GM18505 (cell line): ENCODE results near the gene INKA1.
A peak's percentile ranks its signal among the peaks of the same experiment; 100 is the strongest.
"Not testable (repeated sequence)": the region's sequence is repeated elsewhere in the genome, so short reads cannot be mapped to it uniquely, and the experiment has no call there.

Experiments
- ATAC-seq: cut with Tn5 transposase; IDR thresholded peaks from one replicate; pipeline ENCODE4 v1.9.1; 2021; ENCODE audit not compliant: unreplicated experiment
- POLR2A ChIP-seq: IDR thresholded peaks from 4 replicates; pipeline ENCODE4 v1.6.1; 2011; ENCODE audit warnings: borderline replicate concordance; ENCODE audit not compliant: insufficient read depth, insufficient read length; ENCODE audit errors: extremely low read depth

Gene INKA1

DNA sequence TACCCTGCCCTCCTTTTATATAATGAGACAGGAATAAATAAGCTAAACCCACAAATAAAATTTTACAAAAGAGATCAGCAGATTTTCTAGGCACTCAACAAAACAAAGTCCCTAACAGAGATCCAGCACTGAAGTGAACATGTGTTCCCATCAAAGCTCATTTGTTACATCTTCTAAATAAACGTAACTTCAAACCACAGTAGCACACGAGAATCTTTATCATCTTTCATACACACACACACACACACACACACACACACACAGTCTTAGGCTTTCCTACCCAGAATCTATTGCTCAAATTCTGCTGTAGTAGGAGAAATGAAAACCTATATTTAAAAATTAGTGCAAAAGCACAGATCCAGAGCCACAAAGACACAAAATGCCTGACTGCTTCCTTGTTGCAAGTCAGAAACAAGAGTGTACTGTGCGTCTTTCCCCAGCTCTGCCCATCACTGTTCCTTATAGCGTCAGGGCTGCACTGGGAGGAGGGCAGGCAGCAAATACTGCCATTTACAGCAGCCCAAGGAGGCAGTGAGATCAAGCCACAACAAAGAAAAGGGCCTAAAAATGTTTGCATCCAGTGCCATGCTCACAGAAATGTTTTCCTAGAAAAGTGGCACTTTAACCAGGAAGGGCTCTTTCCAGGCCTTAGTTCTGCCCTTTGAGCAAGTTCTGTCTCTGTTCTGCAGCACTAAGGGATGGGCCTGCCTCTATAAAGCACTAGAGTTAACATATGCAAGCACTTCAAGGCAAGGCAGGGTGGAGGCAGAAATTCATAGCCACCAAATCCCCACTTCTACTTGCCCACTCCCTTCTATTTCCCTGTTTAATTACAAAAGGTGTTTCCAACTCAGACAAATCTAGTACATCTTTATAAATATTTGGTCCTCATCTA lies 22.7 kb upstream of the INKA1 start:
- ATAC-seq: no peak
- no peak for TF ChIP-seq POLR2A

DNA sequence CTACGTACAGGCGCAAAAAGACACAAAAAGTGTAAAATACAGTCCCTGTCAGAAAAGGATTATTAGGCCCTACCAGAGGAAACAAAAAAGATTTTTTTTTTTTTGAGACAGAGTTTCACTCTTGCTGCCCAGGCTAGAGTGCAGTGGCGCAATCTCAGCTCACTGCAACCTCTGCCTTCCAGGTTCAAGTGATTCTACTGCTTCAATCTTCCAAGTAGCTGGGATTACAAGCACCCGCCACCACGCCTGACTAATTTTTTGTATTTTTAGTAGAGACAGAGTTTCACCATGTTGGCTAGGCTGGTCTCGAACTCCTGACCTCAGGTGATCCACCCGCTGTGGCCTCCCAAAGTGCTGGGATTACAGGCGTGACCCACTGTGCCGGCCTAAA lies 22.1 kb upstream of the INKA1 start:
- ATAC-seq: not testable (repeated sequence)

DNA sequence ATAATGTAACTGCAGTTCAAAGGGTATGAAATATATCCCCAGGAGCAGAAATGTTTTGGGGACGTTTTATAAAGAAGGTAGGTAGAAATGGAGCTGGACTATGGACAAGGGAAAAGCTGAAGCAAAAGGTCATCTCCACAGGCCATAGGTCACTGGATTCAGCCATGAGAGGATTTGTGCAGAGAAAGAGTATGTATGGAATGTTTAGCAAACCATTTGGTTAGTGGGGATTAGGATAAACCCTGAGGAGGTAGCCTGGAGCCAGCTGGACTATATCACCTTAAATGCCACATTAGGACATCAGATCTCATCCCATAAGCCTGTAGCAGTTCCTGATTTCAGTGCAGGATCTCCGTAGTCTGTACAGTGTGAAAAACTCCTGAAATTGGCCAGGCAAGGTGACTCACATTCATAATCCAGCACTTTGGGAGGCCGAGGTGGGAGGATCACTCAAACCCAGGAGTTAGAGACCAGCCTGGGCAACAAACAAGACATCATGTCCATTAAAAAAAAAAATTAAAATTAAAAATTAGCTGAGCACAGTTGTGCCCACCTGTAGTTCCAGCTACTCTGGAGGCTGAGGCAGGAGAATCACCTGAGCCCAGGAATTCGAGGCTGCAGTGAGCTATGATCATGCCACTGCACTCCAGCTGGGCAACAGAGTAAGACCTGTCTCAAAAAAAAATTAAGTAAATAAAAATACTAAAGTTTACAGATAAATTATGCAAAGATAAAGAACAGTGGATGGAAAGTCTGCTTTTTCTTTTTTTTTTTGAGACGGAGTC lies 21.5 kb upstream of the INKA1 start:
- no peak for ATAC-seq

DNA sequence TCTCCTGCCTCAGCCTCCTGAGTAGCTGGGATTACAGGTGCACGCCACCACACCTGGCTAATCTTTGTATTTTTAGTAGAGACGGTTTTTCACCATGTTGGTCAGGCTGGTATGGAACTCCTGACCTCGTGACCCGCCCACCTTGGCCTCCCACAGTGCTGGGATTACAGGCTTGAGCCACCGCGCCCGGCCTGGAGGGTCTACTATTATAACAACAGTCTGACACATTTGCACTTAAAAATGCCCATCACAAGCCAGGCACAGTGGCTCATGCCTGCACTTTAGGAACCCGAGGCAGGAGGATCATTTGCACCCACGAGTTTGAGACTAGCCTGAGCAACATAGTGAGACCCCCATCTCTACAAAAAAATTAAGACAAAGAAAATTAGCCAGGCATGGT lies 20.8 kb upstream of the INKA1 start:
- ATAC-seq: not testable (repeated sequence)

More for the DNA sequence above, 21.5 kb upstream of the INKA1 start:
- TF ChIP-seq POLR2A: no peak

DNA sequence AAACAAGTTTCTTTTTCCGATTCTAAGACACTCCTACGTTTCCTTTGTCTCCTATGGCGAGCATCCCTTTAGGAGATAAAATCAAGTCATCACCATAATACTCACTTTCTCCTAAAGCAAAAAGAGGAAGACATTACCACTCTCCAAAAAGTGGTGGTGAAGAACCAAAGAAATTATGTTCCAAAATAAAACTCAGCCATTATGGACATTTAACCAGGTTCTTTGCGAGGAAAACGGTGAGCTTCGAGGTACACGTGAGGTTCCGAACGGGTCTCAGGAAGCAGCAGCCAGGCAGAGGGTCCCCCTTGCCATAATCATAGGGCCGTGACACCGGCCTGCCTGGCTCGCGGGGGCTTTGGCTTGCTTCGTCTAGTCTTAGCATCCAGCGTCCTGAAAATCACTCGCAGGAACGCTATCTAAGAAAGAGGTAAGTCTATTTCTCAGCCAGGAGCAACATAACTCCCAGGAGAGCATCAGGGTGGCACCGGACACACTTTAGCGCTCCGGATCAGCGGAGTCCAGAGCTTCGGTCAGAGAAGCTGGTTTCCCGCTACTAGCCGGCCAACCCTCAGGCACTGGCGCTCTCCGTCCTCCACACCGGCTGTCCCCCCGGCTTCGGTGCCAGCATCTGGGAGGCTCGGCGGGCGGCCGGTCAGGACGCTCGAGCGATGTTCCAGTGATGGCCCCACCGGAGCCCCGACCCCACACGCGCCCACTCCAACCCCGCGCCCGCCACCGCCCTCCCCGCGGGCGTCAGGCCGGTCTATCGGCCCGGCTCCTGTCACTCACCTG lies 17.3 kb upstream of the INKA1 start:
- peak; percentile 50 for ATAC-seq
- TF ChIP-seq POLR2A: no peak

DNA sequence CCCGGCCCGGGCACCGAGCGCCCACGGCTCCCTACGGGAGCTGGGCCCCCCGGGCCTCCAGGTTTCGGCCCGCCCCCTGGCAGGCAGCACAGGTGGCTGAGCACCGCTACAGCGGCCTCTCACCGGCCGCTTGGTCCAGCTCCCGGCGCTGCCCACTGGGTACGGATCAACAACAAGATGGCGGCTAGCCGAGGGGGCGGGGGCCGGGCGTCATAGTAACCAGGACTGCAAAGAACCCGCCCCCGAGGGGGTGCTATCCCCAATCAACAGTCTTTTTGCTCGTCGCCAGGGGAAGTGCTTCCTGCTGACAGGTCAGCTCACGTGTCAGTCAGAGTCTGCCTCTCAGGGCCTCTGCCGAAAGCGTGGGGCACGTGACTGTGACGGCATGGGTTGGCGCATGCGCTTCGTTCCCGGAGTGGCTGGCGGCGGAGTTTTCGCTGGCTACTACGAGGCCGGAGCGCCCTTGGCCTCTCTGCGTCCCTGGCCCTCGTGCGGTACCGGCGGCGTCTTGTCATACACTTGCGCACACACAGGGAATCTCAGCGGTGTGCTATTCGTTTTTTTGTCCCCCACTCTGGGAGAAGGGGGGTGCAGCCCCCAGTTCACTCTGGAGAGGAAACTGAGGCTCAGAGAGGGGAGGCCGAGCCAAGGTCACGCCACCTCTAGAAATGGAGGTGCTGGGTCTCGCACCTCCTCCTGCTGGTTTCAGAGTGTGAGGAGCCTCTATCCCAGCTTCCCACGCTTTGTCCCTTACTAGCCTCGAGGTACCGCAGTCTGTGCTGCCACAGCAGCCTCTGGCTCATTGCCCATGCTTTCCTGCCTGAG lies 16.5 kb upstream of the INKA1 start, which contains the start of gene IP6K1:
Gene IP6K1, minus strand, starts transcription at position 186 of the 825 bp plus-strand sequence. CDS start 38,502 bp downstream, outside the sequence.
- ATAC-seq: peak; percentile 93
- TF ChIP-seq POLR2A: peak; percentile 95

DNA sequence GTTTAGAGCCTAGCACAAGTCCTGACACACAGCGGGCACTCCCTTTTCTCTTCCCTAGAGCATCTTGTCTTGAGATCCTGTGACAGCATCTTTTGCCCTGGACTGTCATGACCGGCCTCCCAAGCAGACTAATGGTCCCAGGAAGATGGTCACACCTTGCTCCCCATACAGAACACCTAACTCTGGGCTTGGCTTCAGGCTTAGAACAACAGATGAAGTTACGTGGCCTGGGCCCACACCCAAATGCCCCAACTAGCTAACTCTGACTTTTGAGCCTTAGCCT lies 15.9 kb upstream of the INKA1 start:
- TF ChIP-seq POLR2A: no peak
- ATAC-seq: no peak

DNA sequence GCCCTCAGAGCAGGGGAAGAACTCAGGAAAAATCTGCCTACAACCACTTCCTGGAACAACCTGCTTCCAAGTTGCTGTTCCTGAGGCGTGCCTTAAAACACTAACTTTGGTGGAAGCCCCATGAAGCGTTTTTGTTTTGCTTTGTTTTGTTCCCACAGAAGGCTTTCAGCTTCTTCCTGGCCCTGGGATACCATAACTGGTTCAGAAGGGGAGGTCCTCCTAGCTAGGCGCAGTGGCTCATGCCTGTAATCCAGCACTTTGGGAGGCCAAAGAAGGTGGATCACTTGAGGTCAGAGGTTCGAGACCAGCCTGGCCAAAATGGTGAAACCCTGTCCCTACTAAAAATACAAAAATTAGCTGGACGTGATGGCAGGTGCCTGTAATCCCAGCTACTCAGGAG lies 15.5 kb upstream of the INKA1 start:
- no peak for TF ChIP-seq POLR2A
- no peak for ATAC-seq

DNA sequence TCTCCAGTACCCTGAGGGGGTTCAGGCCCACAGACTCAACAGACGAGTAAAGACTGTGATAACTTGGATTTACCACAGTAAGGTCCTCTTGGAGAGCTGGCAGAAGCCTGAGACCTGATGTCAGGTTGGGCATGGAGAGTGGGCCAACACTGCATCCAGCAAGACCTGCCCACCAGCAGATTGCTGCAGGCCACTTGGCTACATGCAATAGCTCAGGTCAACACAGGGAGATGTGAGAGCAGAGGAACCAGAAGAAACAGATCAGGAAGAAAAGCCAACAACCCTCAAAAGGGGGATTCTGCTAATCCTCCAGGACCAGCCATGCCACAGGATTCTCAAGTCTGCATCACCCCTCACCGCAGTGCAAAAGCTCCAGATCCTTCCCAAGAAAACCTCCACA lies 15.0 kb upstream of the INKA1 start:
- no peak for ATAC-seq
- no peak for TF ChIP-seq POLR2A

DNA sequence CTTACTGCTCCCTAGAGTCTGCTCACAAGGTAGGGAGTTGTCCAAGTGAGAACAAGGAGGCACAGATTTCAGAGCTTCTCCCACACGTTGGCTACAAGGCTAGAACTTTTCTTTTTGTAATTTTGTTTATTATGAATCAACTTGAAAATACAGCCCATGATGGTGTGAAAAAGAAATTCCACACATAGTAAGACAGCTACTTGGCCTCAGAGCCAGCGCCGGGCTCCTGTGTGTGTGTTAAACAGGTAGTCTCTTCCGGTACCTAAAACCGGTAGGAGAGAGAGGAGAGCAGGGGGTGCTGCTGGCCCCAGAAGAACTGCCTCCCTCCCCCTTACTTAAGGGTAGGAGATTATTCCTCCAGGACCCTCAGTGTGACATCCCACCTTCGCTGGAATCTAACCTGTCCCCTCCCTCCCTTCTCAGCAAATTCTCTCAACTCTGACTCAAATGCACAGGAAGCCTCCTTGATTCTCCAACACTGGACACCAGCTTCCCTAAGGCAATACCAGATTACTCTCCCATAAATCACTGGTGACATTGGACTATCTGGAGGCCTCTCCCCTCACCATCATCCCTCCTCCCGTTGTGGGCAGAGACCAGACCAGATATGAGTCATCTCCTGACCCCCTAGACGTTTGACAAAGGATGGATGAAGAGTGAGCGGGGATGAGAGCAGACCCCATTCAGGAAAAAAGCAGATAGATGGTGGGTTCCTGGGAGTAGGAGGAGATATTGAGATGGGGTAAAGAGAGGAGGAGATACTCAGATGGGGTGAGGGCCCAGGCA lies 12.2 kb upstream of the INKA1 start:
- TF ChIP-seq POLR2A: no peak
- ATAC-seq: no peak

DNA sequence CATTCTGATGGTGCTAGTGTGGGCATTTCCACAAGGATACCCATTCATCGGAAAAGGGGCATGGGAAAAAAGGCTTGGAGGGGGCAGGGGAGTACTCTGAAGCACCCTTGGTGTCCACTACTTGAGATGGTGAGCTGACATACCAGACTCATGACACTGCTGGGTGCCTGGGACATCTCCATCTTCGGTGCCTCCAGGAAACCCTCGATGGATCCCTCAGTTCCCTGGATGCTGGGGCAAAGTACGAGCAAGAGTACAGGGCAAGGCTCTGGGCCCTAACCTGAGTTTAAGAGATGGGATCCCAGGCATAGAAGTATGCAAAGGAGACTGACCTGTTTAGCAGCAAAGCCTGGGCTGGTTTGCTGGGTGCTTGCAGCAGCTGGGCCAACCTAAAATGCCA lies 11.5 kb upstream of the INKA1 start:
- TF ChIP-seq POLR2A: no peak
- no peak for ATAC-seq
